HCT116 (cell line): ENCODE measurements around the gene PDE10A. TPM values are rescaled to one million over a fixed set of nuclear protein-coding genes. Genes with fewer than 3 reads are reported as not detected.

Experiments
- ATAC-seq: fragments of 200-7000 bp; cut with Tn5 transposase; 2 replicates; pipeline ENCODE4 v1.9.1; 2020; ENCODE audit warnings: mild to moderate bottlenecking, moderate library complexity
- BruUV-seq: library from RNA; stranded (reverse); fragments of 400-500 nt; replicated peaks from 2 replicates; lab custom pipeline; 2021; lab: Mats Ljungman, UMichigan
- CTCF ChIA-PET: fragments of 300-600 bp; sonication (Branson Sonifier 250); formaldehyde crosslinking; loops from one replicate; lab custom pipeline; 2021; ENCODE audit warnings: antibody characterized with exemption; lab: Charles Lee
- POLR2A ChIA-PET: fragments of 300-600, 350-600 bp; sonication (Branson Sonifier 250); formaldehyde crosslinking; loops from one replicate; lab custom pipeline; 2021; ENCODE audit warnings: antibody characterized with exemption; lab: Charles Lee
- RAD21 ChIA-PET, 2 experiments: fragments of 300-600 bp; sonication (Branson Sonifier 250); formaldehyde crosslinking; loops; one replicate each; lab custom pipeline; 2023; ENCODE audit warnings: low total read pairs in 2 of 2; ENCODE audit not compliant: uncharacterized antibody in 2 of 2, unreplicated experiment in 2 of 2, low non-redundant PET in 1 of 2; lab: Charles Lee
- DNase-seq: peaks from one replicate; pipeline ENCODE4 v3.0.0-alpha.2; 2010; ENCODE audit warnings: low read depth, low spot score
- H2AFZ ChIP-seq: fragments of 200-600 bp; shearing (Covaris generic), sonication (generic); 2 replicates; pipeline ENCODE4 v1.6.1; 2017; ENCODE audit warnings: low read depth, mixed run types, mixed read lengths, antibody characterized with exemption, low read length; ENCODE audit not compliant: poor library complexity, severe bottlenecking
- H3K27ac ChIP-seq: 2 replicates; pipeline ENCODE4 v1.5.1; 2012; ENCODE audit warnings: low read depth, low read length
- H3K27me3 ChIP-seq: fragments of 200-600 bp; sonication (generic); 2 replicates; pipeline ENCODE4 v1.6.1; 2016; ENCODE audit warnings: mixed run types, low read length, mixed read lengths; ENCODE audit not compliant: insufficient read depth
- H3K36me3 ChIP-seq, 2 experiments: fragments of 200-500 bp in 1 of 2; fragments of 200-600 bp in 1 of 2; sonication (Bioruptor generic) in 1 of 2; sonication (generic) in 1 of 2; 2 replicates each; pipeline versions ENCODE4 v1.5.1 to v1.6.1; 2014 to 2016; ENCODE audit warnings: low read length in 2 of 2, inconsistent platforms in 1 of 2, mixed read lengths in 1 of 2, mixed run types in 1 of 2; ENCODE audit not compliant: insufficient read depth in 2 of 2, control insufficient read depth in 1 of 2
- H3K4me1 ChIP-seq, 2 experiments: fragments of 200-600 bp in 1 of 2; sonication (generic) in 1 of 2; 2 replicates each; pipeline versions ENCODE4 v1.5.1 to v1.6.1; 2012 to 2017; ENCODE audit warnings: low read length in 2 of 2, inconsistent platforms in 1 of 2, mild to moderate bottlenecking in 1 of 2, mixed read lengths in 1 of 2, mixed run types in 1 of 2, moderate library complexity in 1 of 2; ENCODE audit not compliant: insufficient read depth in 2 of 2, control insufficient read depth in 1 of 2
- H3K4me2 ChIP-seq: fragments of 200-600 bp; sonication (generic); 2 replicates; pipeline ENCODE4 v1.6.1; 2017; ENCODE audit warnings: mixed run types, low read length, mixed read lengths
- H3K4me3 ChIP-seq, 2 experiments: fragments of 200-600 bp in 1 of 2; sonication (generic) in 1 of 2; replicated peaks in 1 of 2; 2 replicates each; pipeline ENCODE4 v1.5.1; 2011 to 2016; ENCODE audit warnings: low read length in 2 of 2, control low read depth in 1 of 2, low read depth in 1 of 2, mild to moderate bottlenecking in 1 of 2, mixed read lengths in 1 of 2, mixed run types in 1 of 2
- H3K79me2 ChIP-seq: fragments of 200-600 bp; sonication (generic); 2 replicates; pipeline ENCODE4 v1.6.1; 2017; ENCODE audit warnings: mild to moderate bottlenecking, mixed run types, low read length, moderate library complexity, mixed read lengths; ENCODE audit not compliant: insufficient read depth
- H3K9ac ChIP-seq: fragments of 200-600 bp; sonication (generic); 2 replicates; pipeline ENCODE4 v1.6.1; 2016; ENCODE audit warnings: low read length, mixed read lengths
- H3K9me2 ChIP-seq: fragments of 200-600 bp; sonication (generic), shearing (Covaris generic); 2 replicates; pipeline ENCODE4 v1.6.1; 2017; ENCODE audit warnings: mixed run types, mild to moderate bottlenecking, moderate library complexity; ENCODE audit not compliant: insufficient read depth
- H3K9me3 ChIP-seq, 2 experiments: fragments of 200-500 bp in 1 of 2; fragments of 200-600 bp in 1 of 2; sonication (Bioruptor generic) in 1 of 2; sonication (generic) in 1 of 2; 2 replicates each; pipeline ENCODE4 v1.6.1; 2014 to 2017; ENCODE audit warnings: low read length in 2 of 2, mixed read lengths in 2 of 2, inconsistent platforms in 1 of 2, low read depth in 1 of 2, mild to moderate bottlenecking in 1 of 2, mixed run types in 1 of 2, moderate library complexity in 1 of 2; ENCODE audit not compliant: control insufficient read depth in 1 of 2, insufficient read depth in 1 of 2
- H4K20me1 ChIP-seq: fragments of 200-600 bp; sonication (generic), shearing (Covaris generic); 2 replicates; pipeline ENCODE4 v1.6.1; 2017; ENCODE audit warnings: mixed run types, mild to moderate bottlenecking, moderate library complexity; ENCODE audit not compliant: insufficient read depth
- CBX3 ChIP-seq: IDR thresholded peaks from 2 replicates; pipeline ENCODE4 v1.6.1; 2012; ENCODE audit warnings: low read depth
- CEBPB ChIP-seq: IDR thresholded peaks from 2 replicates; pipeline ENCODE4 v1.6.1; 2012; ENCODE audit warnings: low read depth
- EZH2 ChIP-seq: fragments of 200-600 bp; sonication (generic); IDR thresholded peaks from 2 replicates; pipeline ENCODE4 v1.6.1; 2017; ENCODE audit warnings: antibody characterized with exemption, mixed run types
- EZH2phosphoT487 ChIP-seq: fragments of 200-600 bp; IDR thresholded peaks from 2 replicates; pipeline ENCODE4 v1.6.1; 2018; ENCODE audit warnings: antibody characterized with exemption, borderline replicate concordance
- FOSL1 ChIP-seq: IDR thresholded peaks from 2 replicates; pipeline ENCODE4 v1.6.1; 2012; ENCODE audit warnings: low read depth
- JUND ChIP-seq: IDR thresholded peaks from 2 replicates; pipeline ENCODE4 v1.6.1; 2012
- POLR2AphosphoS5 ChIP-seq: IDR thresholded peaks from 2 replicates; pipeline ENCODE4 v1.6.1; 2011; ENCODE audit warnings: mild to moderate bottlenecking, low read depth, low read length, moderate library complexity
- SIN3A ChIP-seq: IDR thresholded peaks from 2 replicates; pipeline ENCODE4 v1.6.1; 2012; ENCODE audit warnings: low read depth
- SP1 ChIP-seq: IDR thresholded peaks from 2 replicates; pipeline ENCODE4 v1.6.1; 2012; ENCODE audit warnings: low read depth
- SRF ChIP-seq: IDR thresholded peaks from 2 replicates; pipeline ENCODE4 v1.6.1; 2012; ENCODE audit warnings: low read depth
- TCF7L2 ChIP-seq: IDR thresholded peaks from 2 replicates; pipeline ENCODE4 v1.7.0; 2011; ENCODE audit warnings: borderline replicate concordance, inconsistent platforms; ENCODE audit not compliant: insufficient read depth, insufficient read length; ENCODE audit errors: extremely low read depth
- YY1 ChIP-seq: IDR thresholded peaks from 2 replicates; pipeline ENCODE4 v1.6.1; 2011; ENCODE audit warnings: low read length, low read depth, moderate library complexity, mild to moderate bottlenecking; ENCODE audit not compliant: insufficient replicate concordance; ENCODE audit errors: extremely low read depth
- ZFX ChIP-seq: fragments of 450-650 bp; IDR thresholded peaks from 2 replicates; pipeline ENCODE4 v1.6.1; 2017
- ZNF274 ChIP-seq: fragments of 200-500 bp; sonication (Bioruptor generic); IDR thresholded peaks from 2 replicates; pipeline ENCODE4 v1.6.1; 2014; ENCODE audit warnings: mild to moderate bottlenecking, low read depth, low read length, inconsistent platforms
- intact Hi-C: fragments of 100-400 bp; cut with micrococcal nuclease; formaldehyde crosslinking; loops from 2 replicates; pipeline ENCODE4 v1.10.0; 2022
- total RNA-seq: library from RNA; stranded (reverse); gene quantifications from one replicate; pipeline ENCODE4 v1.2.1, GENCODE V29; 2021; ENCODE audit not compliant: unreplicated experiment
- TF ChIP-seq, protein P1 (sequence below): IDR thresholded peaks from 2 replicates; pipeline ENCODE4 v1.6.1; 2012; ENCODE audit warnings: low read depth
- TF ChIP-seq, protein P2 (sequence below): IDR thresholded peaks from 2 replicates; pipeline ENCODE4 v1.6.1; 2011; ENCODE audit warnings: mild to moderate bottlenecking, low read length, moderate library complexity; ENCODE audit not compliant: insufficient replicate concordance; ENCODE audit errors: extremely low read depth
- TF ChIP-seq, protein P3 (sequence below), 3 experiments: fragments of 200-600 bp in 1 of 3; sonication (generic) in 1 of 3; IDR thresholded peaks in 2 of 3; conservative IDR thresholded peaks in 1 of 3; 2 replicates each; pipeline ENCODE4 v1.5.1; 2012 to 2017; ENCODE audit warnings: low read depth in 2 of 3, low read length in 2 of 3, antibody characterized with exemption in 1 of 3, borderline replicate concordance in 1 of 3, control low read depth in 1 of 3, mild to moderate bottlenecking in 1 of 3, mixed read lengths in 1 of 3, mixed run types in 1 of 3, moderate library complexity in 1 of 3; ENCODE audit not compliant: insufficient read depth in 1 of 3

Gene PDE10A
- total RNA-seq, 1 experiment from 2014 or later: 0.37 TPM

DNA sequence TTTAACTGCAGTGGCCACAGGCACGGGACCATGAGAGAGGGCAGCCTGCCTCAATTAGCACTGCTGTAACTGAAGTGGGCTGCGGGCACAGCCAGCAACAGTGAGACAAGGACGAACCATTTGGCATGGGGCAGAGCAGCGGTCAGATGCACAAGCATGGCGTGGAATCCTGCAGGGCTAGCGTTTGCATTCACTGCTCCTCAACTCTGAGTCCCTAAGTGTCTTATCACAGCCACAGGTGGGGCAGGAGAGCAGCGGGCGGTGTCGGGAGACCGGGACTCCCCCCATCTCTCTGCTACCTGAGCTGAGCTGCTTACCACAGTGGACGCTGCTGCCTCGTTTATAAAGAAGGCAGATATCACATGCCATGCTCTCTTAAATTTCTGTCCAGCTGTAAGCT, 31.3 kb upstream of the PDE10A start:
- no peaks in the 10 kb centered on the region for H3K4me1 ChIP-seq
- ChIA-PET POLR2A (no interaction called here), RAD21 (no interaction called here), CTCF (no interaction called here)
- H3K27me3 ChIP-seq: no peaks in the 10 kb centered on the region
- H3K27ac ChIP-seq: no peak overlapping the region
- no peaks in the 10 kb centered on the region for H3K9me3 ChIP-seq
- no peaks in the 10 kb centered on the region for H4K20me1 ChIP-seq
- H3K9ac ChIP-seq: no peak overlapping the region
- no peak overlapping the region for H2AFZ ChIP-seq
- no peak overlapping the region for H3K4me2 ChIP-seq
- intact Hi-C loops: no loop called here
- ATAC-seq: no peak
- H3K4me3 ChIP-seq: no peak overlapping the region
- no peaks in the 10 kb centered on the region for H3K9me2 ChIP-seq
- H3K79me2 ChIP-seq: no peaks in the 10 kb centered on the region
- TF ChIP-seq, protein P1, sequence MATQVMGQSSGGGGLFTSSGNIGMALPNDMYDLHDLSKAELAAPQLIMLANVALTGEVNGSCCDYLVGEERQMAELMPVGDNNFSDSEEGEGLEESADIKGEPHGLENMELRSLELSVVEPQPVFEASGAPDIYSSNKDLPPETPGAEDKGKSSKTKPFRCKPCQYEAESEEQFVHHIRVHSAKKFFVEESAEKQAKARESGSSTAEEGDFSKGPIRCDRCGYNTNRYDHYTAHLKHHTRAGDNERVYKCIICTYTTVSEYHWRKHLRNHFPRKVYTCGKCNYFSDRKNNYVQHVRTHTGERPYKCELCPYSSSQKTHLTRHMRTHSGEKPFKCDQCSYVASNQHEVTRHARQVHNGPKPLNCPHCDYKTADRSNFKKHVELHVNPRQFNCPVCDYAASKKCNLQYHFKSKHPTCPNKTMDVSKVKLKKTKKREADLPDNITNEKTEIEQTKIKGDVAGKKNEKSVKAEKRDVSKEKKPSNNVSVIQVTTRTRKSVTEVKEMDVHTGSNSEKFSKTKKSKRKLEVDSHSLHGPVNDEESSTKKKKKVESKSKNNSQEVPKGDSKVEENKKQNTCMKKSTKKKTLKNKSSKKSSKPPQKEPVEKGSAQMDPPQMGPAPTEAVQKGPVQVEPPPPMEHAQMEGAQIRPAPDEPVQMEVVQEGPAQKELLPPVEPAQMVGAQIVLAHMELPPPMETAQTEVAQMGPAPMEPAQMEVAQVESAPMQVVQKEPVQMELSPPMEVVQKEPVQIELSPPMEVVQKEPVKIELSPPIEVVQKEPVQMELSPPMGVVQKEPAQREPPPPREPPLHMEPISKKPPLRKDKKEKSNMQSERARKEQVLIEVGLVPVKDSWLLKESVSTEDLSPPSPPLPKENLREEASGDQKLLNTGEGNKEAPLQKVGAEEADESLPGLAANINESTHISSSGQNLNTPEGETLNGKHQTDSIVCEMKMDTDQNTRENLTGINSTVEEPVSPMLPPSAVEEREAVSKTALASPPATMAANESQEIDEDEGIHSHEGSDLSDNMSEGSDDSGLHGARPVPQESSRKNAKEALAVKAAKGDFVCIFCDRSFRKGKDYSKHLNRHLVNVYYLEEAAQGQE: no peak
- no peak for TF ChIP-seq YY1
- no peak for TF ChIP-seq CEBPB
- TF ChIP-seq, protein P2, sequence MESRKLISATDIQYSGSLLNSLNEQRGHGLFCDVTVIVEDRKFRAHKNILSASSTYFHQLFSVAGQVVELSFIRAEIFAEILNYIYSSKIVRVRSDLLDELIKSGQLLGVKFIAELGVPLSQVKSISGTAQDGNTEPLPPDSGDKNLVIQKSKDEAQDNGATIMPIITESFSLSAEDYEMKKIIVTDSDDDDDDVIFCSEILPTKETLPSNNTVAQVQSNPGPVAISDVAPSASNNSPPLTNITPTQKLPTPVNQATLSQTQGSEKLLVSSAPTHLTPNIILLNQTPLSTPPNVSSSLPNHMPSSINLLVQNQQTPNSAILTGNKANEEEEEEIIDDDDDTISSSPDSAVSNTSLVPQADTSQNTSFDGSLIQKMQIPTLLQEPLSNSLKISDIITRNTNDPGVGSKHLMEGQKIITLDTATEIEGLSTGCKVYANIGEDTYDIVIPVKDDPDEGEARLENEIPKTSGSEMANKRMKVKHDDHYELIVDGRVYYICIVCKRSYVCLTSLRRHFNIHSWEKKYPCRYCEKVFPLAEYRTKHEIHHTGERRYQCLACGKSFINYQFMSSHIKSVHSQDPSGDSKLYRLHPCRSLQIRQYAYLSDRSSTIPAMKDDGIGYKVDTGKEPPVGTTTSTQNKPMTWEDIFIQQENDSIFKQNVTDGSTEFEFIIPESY: no peak
- TF ChIP-seq POLR2AphosphoS5: no peak
- TF ChIP-seq EZH2: no peak
- no peak for TF ChIP-seq JUND
- no peak for TF ChIP-seq ZFX
- TF ChIP-seq TCF7L2: no peak
- TF ChIP-seq, protein P3, sequence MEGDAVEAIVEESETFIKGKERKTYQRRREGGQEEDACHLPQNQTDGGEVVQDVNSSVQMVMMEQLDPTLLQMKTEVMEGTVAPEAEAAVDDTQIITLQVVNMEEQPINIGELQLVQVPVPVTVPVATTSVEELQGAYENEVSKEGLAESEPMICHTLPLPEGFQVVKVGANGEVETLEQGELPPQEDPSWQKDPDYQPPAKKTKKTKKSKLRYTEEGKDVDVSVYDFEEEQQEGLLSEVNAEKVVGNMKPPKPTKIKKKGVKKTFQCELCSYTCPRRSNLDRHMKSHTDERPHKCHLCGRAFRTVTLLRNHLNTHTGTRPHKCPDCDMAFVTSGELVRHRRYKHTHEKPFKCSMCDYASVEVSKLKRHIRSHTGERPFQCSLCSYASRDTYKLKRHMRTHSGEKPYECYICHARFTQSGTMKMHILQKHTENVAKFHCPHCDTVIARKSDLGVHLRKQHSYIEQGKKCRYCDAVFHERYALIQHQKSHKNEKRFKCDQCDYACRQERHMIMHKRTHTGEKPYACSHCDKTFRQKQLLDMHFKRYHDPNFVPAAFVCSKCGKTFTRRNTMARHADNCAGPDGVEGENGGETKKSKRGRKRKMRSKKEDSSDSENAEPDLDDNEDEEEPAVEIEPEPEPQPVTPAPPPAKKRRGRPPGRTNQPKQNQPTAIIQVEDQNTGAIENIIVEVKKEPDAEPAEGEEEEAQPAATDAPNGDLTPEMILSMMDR (IDR thresholded peaks at IDR 0.05 in 2 of 3, conservative IDR thresholded peaks at IDR 0.05 in 1 of 3; ENCODE audit: borderline replicate concordance in 1 of 3, insufficient read depth in 1 of 3, low read depth in 2 of 3, low read length in 2 of 3): no peak
- no peak for TF ChIP-seq CBX3
- no peak for TF ChIP-seq FOSL1
- TF ChIP-seq ZNF274: no peak
- TF ChIP-seq SIN3A: no peak
- TF ChIP-seq EZH2phosphoT487: no peak
- no peak for TF ChIP-seq SP1
- no peak for TF ChIP-seq SRF
- DNase-seq: no peak
- no TSS peak for BruUV-seq
- no peaks in the 10 kb centered on the region for H3K36me3 ChIP-seq
